DMS153 treated with DMSO at 0.1 percent for 48 hours (cell line): ENCODE measurements around the gene RPTOR.
A peak's percentile ranks its signal among the peaks of the same experiment; 100 is the strongest.

ENCODE experiments used
- DNase-seq: peaks from one replicate; lab custom pipeline; 2025; ENCODE audit not compliant: unreplicated experiment; lab: John Stamatoyannopoulos, UW

RPTOR gene

DNA sequence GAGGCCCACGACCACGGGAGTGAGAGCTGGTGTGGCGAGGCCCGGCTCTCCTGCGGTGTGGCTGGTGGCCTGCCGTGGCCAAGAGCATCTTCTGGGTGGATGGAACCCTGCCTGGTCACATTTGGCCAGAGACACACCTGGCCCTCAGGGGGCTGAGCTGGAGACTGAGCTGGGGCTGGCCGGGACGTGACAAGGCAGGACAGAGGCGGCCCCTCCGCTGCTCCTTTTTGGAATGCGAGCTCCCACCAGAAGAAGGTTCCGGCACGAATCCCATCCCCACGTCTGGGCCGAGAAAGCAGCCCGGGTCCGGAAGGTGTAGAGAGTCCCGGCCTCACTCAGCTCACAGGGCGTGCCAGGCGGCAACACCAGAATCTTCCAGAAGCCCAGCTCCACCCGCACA lies 421.0 kb downstream of the RPTOR start:
- no peak for DNase-seq

DNA sequence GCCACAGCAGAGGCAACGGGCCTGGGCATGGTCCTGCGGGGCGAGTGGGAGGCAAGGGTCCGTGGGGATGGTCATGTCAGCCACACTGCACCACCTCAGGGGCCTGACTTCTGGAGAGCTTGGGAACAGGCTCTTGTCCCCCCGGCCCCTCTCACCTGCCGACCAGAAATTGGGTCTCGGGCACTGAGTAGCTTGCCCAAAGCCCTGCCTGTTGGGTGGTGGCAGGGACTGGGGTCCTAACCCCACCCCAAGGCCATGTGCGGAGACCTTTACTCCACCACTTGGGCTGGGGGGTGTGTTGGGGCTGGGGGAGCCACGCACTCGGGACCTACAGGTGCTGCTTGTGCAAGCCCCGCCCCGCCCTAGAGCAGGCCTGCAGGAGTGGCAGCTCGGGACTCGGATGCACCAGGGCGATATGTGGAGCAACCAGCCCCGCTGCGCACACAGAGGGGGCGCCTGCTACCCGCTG lies 422.8 kb downstream of the RPTOR start:
- no peak for DNase-seq

DNA sequence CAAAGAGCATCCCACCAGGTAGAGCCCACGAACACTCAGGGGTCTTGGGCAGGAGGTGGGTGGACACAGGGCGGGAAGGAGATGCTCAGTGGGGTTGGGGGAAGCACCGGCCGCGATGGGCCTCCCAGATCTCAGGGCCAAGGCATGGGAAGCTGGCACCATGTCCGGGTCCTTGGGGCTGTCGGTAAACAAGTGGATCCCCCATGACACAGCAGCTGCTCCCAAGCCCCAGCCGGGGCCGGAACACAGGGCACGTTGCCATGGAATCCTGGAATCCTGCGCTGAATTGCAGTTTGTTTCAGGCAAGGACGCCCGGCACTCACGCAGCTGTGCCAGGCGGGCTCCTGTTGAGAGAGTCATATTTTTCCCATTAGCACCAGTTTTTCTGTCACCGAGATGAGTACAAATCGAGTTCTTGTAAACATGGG lies 424.0 kb downstream of the RPTOR start:
- peak; percentile 10 for DNase-seq

DNA sequence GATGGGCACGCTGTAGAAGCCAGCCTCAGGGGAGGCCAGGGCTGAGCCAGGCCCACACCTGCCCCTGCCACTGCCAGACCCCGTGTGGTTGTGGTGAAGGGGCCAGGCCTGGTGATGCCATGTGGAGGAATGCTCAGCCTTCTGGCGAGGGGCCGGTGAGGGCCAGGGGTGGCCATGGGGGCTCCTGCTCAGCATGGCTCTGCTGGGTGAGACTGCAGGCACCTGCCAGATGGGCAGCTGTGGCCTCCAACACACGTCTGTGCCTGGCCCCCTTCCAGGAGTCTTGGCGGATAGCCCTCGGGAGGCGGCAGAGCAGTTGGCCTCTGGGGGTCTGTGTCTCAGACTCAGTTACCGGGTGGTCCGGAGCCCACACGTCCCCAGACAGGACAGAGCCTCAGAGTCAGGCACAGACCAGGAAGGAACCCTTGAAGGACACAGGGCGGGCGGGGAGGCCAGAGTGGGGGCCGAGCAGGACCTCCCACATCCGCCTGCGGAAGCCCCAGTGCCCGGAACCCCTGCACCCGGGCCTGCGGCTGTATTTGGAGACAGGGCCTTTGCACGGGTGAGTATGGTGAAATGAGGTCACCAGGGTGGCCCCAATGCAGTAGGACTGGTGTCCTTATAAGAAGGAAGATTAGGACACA lies 424.5 kb downstream of the RPTOR start:
- DNase-seq = no peak

DNA sequence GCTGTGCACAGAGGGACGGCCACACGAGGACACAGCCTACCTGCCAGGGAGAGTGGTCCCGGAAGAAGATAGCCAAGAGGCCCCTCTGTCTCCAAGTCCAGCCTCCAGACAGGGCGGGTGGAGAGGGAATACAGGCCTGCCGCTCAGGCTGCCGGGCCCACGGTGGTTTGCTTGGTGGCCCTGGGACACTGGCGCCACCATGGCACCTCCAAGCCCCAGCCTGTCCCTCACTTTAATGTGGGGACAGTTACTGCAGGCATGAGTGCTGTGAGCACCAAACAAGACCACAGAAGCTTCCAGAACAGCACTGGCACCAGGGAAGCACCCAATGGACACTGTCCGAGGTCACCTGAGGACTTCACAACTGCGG lies 425.0 kb downstream of the RPTOR start:
- DNase-seq = no peak

DNA sequence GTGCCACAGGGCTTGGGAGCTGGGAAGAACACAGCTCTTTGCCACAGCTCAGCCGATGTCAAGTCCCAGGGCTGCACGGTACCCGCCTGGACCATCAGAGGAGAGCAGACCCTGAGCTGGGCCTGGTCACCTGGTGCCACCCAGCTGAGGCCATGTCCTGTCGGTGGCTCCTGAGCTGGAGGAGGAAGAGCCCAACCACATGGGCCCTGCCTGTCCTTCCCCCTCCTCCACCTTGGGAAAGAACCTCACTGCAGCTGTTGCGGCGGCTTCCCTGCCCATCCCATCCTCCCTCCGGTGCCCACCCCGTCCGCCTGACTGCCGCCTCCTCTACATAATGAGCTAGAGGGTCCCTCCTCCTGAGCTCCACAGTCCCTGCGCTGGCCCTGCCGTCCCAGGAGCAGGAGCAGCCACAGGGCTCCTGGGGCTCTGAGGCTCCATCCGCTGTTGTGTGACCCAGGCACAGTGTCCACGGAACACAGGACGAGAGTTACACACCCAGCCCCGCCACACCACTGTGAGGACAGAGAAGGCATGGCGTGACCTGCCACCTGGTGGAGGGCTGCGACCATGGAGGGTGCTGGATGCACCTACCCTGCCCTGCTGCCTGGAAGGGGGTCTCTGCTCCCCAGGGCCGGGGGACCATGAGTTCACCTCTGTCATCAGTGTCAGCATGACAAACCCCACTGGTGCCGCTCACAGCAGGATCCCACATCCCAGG lies 425.6 kb downstream of the RPTOR start:
- DNase-seq = peak; percentile 13

DNA sequence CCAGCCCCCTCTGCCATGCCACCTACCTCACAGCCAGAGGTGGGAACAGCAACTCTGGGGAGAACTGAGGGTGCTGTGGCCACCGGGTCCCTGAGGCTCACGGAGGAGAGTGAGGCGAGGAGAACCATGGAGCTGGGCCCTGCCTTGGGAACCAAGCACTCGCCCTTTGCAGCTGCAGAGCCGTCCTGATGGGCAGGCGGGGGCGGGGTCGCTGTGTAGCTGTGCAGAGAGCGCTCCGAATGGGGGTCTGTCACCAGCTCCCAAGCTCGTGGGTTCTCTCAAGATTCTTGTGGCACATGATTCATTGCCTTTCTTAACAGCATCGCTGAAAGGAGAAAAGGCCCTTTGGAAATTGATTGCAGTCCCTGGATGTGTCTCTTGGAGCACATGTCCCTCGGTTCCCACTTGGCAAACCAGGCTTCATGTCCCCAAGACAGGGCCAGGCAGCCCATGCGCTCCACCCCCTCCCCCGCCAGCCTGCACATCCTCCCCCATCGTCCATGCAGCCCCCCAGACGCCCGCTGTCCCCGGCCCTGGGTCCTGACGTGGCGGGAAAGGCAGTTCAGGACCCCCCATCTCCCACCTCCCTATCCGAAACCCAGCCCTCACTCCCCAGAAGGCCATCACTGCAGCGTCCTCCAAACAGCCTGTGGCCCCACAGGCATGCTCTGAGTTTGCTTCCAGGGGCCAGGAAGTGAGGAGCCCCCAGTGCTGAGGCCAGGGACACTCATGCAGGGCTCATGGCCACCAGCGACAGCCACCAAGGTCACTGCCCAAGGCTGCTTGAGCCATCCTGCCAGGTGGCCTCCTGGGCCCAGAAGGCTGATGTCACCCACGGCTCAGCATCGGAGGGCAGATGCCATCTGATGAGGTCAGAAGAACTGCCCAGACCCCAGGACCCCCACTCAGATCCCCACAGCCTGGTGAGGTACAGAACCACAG lies 426.4 kb downstream of the RPTOR start:
- DNase-seq = no peak

DNA sequence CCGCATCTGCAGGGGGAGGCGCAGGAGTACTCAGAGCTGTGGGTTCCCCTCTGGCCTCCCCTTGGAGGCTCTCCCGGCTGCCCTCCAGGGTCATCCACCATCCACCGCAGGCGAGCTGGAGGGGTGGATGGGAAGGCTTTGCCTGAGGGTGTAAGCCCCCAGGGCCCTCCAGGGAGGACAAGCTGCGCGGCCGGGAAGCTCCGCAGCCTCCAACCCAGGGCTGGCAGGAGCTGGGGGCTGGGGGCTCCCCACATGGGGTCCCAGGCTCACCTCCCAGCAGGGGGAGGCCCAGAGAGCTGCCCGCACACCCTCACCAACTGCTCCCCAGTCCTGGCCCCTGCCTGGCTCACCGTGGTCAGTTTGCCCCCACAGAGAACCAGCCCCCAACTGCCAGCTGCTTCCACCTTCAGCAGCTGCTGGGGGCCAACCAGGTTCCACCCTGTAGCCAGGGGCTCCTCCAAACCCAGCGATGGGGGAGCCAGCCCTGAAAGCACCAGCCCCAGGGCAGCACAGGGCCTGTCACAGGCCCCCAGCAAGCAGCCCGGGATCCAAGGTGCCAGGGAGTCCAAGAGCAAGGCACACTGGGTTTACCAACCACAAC lies 427.2 kb downstream of the RPTOR start:
- no peak for DNase-seq

DNA sequence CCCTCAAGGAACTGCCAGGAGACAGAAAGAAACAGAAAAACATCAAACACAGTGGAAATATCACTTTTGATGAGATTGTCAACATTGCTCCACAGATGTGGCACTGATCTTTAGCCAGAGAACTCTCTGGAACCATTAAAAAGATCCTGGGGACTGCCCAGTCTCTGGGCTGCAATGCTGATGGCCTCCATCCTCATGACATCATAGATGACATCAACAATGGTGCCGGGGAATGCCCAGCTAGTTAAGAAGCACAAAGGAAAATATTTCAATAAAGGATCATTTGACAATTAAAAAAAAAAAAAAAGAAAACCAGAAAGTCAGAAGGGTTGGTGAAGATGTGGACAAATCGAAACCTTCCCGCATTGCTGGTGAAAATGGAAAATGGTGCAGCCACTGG lies 432.1 kb downstream of the RPTOR start:
- DNase-seq = no peak

DNA sequence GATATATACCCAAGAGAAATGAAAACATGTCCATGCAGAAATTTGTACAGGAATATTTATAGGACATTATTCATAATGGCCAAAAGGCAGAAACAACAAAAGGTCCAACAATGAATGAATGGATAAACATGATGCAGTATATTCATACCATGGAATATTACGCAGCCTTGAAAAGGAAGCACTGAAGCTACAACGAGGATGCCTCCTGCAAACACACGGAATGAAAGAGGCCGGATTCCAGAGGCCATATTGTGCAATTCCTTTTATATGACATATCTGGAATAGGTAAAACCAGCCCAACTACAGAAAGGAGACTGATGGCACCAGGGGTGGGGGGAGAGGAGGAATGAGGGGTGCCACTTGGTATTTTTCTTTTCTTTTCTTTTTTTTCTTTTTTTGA lies 432.5 kb downstream of the RPTOR start:
- no peak for DNase-seq

DNA sequence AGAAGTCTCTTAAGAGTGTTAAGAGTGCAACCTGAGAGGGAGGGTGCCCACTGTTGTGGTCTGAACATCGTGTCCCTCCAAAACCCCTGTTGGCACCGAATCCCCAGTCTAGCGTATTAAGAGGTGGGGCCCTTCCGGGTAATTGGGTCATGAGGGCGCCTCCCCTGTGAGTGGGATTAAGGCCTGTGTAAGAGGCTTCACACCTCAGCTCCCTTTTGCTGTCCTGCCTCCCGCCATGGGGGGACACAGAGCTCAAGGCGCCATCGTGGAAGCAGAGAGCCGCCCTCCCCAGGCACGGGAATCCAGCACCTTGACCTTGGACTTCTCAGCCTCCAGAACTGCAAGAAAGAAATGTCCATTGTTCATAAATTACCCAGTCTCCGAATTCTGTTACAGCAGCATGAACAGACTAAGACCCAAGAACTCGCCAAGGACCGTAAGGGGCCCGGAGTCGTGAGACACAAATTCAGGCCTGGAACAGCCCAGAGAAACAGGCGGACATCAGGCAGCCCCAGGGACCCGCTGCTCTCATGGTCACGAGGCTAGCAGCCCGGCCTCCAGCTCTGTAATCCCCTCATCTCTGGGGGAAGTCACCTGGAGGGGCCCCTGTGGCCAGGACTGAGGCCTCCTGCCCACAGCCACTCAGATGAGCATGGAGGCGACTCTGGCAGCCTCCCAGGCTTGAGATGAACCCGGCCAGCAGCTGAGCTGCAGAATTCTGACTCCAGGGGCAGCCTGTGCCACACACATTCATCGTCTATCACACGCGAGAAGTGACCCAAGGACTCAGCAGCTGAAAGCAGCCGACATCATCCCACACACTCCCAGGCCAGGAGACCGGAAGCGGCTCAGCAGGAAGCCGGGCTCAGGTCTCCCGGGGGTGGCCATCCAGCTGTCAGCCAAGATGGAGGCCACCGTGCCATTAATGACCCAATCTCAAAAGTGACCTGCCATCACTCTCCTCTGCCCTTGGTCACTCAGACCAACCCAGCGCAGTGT lies 434.2 kb downstream of the RPTOR start:
- DNase-seq = no peak

DNA sequence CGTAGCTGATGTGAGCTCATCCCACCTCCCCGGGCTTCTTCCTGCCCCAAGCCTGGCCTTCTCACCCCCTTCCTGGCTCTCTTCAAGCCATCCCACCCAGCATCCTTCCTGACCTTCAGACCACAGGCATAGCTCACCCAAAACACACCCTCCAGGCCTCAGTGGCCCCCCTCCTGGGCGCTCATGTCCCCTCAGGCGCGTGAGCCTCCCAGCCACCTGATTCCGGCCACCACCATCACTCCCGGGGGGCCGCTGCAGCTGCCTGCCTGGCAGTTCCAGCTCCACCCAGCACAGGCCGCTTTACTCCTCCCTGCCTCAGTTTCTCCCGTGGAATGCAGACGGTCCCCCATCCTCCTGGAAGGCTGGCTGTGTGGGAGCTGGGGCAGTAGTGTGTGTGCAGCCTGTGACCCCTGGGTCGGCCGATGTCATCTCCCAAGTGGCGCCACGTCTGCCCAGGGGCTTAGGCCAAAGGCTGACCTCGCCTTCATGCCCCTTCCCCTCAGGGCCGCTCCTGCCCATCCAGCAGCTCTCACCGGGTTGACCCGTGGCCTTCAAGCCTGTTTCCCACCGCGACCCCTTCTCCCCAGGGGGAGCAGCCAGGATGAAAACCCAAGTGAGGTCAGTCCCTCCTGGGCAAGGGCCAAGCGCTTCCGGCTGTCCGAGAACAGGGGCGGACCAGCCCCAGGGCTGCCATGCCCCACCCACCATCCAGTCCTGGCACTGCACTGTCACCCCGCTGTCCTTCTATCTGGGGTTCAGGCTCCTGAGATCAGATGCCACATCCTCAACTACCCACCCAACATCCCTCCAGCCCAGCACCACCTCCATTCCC lies 435.1 kb downstream of the RPTOR start:
- DNase-seq = no peak

DNA sequence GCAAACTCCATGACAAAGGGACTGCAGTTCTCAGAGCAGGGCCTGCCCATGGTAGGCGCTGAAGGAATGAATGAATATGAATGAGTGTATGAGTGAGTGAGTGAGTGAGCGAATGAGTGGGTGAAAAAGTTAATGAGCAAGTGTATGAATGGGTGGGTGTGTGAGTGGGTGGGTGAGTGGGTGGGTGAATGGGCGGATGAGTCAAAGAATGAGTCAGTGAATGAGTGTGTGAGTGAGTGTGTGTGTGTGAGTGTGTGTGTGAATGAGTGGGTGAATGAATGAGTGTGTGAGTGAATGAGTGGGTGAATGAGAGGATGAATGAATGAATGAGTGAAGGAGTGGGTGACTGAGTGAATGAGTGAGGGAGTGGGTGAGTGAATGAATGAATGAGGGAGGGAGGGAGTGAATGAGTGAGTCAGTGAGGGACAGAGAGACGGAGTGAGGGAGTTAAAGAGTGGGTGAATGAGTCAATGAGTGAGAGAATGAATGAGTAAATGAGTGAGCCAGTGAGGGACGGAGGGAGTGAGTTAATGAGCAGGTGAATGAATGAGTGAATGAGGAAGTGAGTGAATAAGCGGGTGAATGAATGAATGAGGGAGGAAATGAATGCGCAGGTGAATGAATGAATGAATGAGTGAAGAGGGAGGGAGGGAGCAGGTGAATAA lies 435.9 kb downstream of the RPTOR start:
- no peak for DNase-seq

DNA sequence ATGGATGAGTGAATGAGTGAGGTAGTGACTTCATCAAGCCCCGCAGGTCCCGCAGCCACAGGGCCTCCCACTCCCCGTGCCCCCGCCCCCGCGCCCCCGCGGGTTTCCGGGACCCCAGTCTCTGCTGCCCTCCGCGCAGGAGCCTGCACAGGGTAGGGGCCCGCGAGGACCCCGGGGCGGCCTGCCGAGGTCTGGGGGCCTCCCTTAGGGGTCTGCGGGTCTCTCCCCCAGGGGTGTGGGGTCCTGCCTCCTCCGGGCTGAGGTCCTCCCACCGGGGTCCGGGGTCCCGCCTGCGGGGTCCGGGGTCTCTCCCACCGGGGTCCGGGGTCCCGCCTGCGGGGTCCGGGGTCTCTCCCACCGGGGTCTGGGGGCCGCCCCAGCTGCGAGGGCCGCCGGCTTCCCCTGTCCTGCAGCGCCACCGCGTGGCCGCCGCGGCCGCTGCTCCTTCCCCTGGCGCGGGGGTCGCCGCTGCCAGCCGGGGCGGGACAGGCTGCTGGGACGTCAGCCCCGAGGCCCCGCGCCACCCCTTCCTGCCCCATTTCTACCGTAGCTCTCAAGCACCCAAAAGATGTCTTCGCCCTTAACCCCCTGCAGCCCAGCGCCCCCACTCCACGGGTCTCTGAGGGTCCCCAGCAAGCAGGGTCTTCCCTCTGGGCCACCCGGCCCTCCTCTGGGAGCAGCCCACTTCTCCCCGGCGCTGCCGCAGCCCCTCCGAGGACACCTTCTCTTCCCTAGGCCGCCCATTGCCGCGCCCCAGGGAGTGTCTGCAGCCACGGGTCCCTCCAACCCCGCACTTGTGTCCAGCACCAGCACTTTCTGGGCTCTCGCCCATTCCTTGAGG lies 436.6 kb downstream of the RPTOR start:
- DNase-seq = no peak

DNA sequence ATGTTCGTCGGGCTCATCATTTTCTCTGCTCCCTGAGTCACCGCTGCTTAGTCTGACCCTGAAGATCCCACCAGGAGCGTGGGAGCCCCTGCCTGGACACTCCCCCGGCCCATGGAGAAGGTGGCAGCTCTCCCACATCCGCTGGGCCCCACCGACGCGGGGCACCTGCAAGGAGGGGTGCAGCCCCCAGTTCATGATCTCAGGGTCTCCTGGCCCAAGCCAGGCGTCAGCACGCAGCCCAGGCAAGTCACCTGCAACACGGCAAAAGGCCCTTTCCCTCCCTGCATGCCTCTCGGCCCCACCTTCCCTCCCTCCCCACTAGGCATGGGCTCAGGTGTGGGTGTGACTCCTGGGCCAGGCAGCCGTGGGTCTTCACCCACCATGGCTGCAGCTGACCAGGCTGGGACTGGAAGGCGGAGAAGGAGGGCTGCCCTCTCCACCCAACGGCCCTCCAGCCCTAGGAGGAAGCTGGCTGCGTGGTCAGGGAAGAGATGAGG lies 437.3 kb downstream of the RPTOR start:
- DNase-seq = no peak

DNA sequence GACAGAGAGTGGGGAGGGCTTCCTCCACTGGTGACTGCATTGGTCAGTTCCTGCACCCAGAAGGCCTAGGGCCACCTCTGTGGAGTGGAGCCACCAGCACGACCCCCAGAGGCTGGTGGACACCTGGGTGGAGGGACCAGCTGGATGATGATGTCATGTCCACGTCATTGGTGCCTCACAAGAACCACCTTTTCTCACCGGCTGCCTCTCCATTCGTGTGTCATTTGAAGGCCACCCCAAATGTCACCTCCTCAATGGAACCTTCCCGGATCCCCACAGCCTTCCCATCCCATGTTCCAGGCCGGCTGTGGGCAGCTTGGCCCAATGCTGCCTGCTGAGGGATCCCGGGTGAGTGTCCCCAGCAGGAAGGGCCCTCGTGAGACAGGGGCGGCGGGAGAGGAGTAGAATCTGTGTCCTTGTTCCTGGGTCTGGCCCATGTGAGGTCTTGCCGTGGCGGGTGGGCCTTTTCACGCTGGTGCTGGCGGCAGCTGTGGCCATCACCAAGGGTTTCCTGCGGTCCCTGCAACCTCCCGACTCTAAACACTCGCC lies 437.9 kb downstream of the RPTOR start:
- DNase-seq = no peak

DNA sequence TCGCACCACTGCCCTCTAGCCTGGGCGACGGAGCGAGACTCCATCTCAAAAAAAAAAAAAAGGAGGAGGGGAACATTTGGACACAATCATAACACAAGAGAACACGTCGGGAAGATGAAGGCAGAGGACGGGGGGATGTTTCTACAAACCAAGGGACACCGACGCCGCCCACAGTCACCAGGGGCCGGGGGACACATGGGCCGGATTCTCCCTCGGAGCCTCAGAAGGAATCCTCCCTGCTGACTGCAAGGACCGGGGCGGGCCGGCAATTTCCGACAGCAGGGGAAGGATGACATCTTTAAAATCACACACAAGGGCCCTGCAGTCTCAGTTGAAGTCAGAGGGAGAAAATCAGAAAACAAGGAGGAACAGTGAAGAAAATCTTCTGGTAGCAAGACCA lies 438.9 kb downstream of the RPTOR start:
- DNase-seq = no peak
